ENCODE results near the gene KRTAP4-16. TPM values are rescaled to one million over a fixed set of nuclear protein-coding genes. Genes with fewer than 3 reads are reported as not detected.
"Not testable (repeated sequence)": the region's sequence is repeated elsewhere in the genome, so short reads cannot be mapped to it uniquely, and the experiment has no call there.

Gene KRTAP4-16
- total RNA-seq, 1 donor from 2014 or later, result not detected

DNA sequence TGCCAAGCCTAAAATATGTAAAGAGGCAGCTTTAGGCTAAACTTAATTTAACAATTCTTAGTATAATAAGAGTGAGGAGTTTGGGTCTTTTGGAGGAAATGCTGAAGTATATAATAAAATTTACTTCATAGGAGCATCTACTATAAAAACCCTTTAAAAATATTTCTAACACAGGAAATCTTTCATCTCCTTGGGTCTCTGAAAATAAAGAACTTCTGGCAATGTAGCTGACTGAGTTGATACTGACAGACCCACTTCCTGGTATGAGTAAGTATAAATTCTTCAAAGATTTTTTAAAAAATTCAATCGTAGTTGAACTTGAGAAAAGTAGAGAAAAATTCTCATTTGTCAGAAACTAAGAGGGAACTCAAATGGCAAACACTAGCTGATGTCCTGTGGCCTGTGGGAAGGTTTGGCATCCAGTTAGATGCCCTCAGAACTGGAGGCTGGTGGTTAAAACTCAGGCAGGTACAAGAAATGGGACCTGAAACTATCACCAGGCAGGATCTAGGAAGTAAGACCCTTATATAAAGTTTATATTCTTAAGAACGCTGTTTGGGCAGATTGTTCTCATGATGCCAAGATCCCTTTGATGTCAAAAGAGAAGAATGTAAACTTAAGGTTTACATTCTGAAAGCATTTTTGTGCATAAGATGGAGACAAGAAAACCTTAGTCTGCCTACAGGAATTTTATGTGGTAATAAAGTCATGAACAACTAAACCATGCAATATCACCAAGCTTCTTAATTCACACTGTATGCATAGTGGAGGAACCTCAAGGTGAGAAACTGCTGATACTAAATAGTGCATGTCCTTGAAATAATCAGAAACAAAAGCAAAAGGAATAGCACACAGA is 32.1 kb upstream of the KRTAP4-16 start:
- Mint-ChIP-seq H3K9me3 (ENCODE audit: unreplicated experiment) (no peaks in the 10 kb centered on the region), H3K36me3 (ENCODE audit: low read depth, unreplicated experiment) (no peaks in the 10 kb centered on the region), H3K27me3 (ENCODE audit: unreplicated experiment) (no peaks in the 10 kb centered on the region), H3K4me1 (ENCODE audit: unreplicated experiment) (no peaks in the 10 kb centered on the region), H3K4me3 (ENCODE audit: unreplicated experiment) (no peak overlapping the region), H3K27ac (ENCODE audit: unreplicated experiment) (no peak overlapping the region)
- DNase-seq (ENCODE audit: low spot score), result no peak
- TF ChIP-seq, protein P1, sequence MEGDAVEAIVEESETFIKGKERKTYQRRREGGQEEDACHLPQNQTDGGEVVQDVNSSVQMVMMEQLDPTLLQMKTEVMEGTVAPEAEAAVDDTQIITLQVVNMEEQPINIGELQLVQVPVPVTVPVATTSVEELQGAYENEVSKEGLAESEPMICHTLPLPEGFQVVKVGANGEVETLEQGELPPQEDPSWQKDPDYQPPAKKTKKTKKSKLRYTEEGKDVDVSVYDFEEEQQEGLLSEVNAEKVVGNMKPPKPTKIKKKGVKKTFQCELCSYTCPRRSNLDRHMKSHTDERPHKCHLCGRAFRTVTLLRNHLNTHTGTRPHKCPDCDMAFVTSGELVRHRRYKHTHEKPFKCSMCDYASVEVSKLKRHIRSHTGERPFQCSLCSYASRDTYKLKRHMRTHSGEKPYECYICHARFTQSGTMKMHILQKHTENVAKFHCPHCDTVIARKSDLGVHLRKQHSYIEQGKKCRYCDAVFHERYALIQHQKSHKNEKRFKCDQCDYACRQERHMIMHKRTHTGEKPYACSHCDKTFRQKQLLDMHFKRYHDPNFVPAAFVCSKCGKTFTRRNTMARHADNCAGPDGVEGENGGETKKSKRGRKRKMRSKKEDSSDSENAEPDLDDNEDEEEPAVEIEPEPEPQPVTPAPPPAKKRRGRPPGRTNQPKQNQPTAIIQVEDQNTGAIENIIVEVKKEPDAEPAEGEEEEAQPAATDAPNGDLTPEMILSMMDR (IDR thresholded peaks at IDR 0.05; ENCODE audit: unreplicated experiment), result no peak

DNA sequence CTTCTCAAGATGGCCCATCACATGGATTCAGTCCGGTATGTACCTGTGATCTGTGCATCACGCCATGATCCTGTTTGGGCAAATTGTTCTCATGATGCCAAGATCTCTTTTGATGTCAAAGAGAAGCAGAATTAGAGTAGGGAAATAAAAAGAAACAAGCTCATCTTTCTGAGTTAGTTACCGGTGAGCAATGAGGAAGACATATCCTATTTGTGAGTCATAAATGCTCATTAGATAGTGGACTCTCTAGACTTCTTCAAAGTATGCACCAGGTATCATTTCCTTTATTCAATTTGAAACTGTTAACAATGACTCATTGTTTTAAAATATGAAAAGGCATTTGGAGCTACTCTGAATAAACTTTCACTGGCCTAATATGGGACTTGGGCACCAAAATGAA is 30.0 kb upstream of the KRTAP4-16 start:
- no peaks in the 10 kb centered on the region for H3K27me3 Mint-ChIP-seq (ENCODE audit: unreplicated experiment)
- DNase-seq (ENCODE audit: low spot score), result no peak
- no peaks in the 10 kb centered on the region for H3K9me3 Mint-ChIP-seq (ENCODE audit: unreplicated experiment)
- H3K4me1 Mint-ChIP-seq (ENCODE audit: unreplicated experiment), result no peaks in the 10 kb centered on the region
- no peaks in the 10 kb centered on the region for H3K36me3 Mint-ChIP-seq (ENCODE audit: low read depth, unreplicated experiment)
- TF ChIP-seq, protein P1 (IDR thresholded peaks at IDR 0.05; ENCODE audit: unreplicated experiment), result no peak
- no peak overlapping the region for H3K4me3 Mint-ChIP-seq (ENCODE audit: unreplicated experiment)
- H3K27ac Mint-ChIP-seq (ENCODE audit: unreplicated experiment), result no peak overlapping the region

DNA sequence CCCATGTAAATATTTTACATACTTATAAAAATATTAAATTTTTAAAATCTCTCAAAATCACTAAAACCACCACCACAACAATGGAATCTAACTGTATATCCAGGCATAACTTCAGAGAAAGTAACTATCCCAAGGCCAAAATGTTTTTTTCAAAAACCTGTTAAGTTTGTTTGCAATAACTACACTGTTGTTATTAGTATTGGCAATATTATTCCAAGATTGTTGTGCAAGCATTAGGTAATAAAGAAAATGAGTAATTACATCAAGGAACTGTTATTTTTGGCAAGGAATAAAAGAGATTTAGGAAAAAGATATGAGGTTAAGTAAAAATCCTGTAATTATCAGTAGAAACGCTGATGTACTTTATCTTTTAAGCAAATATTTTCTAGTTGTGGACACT is 25.4 kb upstream of the KRTAP4-16 start:
- TF ChIP-seq, protein P1 (IDR thresholded peaks at IDR 0.05; ENCODE audit: unreplicated experiment), result no peak
- H3K9me3 Mint-ChIP-seq (ENCODE audit: unreplicated experiment), result no peaks in the 10 kb centered on the region
- H3K4me1 Mint-ChIP-seq (ENCODE audit: unreplicated experiment), result no peaks in the 10 kb centered on the region
- H3K36me3 Mint-ChIP-seq (ENCODE audit: low read depth, unreplicated experiment), result no peaks in the 10 kb centered on the region
- DNase-seq (ENCODE audit: low spot score), result no peak
- H3K27me3 Mint-ChIP-seq (ENCODE audit: unreplicated experiment), result no peaks in the 10 kb centered on the region
- no peak overlapping the region for H3K4me3 Mint-ChIP-seq (ENCODE audit: unreplicated experiment)
- no peak overlapping the region for H3K27ac Mint-ChIP-seq (ENCODE audit: unreplicated experiment)

DNA sequence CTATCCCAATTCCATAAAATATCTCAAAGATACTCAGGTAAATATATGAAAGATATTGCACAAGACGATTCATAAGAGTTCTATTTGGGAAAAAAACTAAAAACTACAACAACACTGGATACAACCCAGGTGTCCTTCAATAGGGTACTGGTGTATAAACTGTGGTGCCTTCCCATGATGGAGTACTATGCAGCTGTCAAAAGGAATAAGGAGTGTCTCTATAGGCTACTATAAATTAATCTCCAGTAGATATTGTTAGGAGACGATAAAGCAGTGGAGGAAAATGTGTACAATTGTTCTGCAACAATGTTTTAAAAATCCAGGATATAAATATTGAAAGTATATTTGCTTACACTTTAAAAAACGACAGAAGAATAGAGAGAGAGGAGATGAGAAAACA is 24.4 kb upstream of the KRTAP4-16 start:
- no peaks in the 10 kb centered on the region for H3K9me3 Mint-ChIP-seq (ENCODE audit: unreplicated experiment)
- no peaks in the 10 kb centered on the region for H3K36me3 Mint-ChIP-seq (ENCODE audit: low read depth, unreplicated experiment)
- no peak overlapping the region for H3K4me3 Mint-ChIP-seq (ENCODE audit: unreplicated experiment)
- no peak for DNase-seq (ENCODE audit: low spot score)
- TF ChIP-seq, protein P1 (IDR thresholded peaks at IDR 0.05; ENCODE audit: unreplicated experiment), result no peak
- H3K27me3 Mint-ChIP-seq (ENCODE audit: unreplicated experiment), result no peaks in the 10 kb centered on the region
- H3K27ac Mint-ChIP-seq (ENCODE audit: unreplicated experiment), result no peak overlapping the region
- no peaks in the 10 kb centered on the region for H3K4me1 Mint-ChIP-seq (ENCODE audit: unreplicated experiment)

DNA sequence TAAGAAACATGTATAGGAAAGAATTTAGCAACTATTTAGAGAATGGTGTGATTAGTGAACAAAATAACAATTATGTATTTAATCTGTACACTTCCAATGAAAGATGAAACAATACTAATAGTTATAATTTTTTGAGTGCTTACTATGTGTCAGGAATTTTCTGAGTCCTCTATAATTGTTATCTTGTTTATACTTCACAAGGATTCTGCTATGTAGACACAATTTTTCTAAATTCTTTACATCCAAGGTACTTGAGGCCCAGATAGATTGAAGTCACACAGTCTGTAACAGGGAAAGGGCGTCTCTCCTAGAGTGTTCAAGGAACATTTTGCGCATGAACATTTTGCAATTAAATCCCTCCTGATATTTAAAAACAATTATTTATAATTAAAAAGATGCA is 23.1 kb upstream of the KRTAP4-16 start:
- TF ChIP-seq, protein P1 (IDR thresholded peaks at IDR 0.05; ENCODE audit: unreplicated experiment), result no peak
- no peak overlapping the region for H3K4me3 Mint-ChIP-seq (ENCODE audit: unreplicated experiment)
- H3K27ac Mint-ChIP-seq (ENCODE audit: unreplicated experiment), result no peak overlapping the region
- no peaks in the 10 kb centered on the region for H3K27me3 Mint-ChIP-seq (ENCODE audit: unreplicated experiment)
- peaks cover 4% of the 10 kb centered on the region for H3K4me1 Mint-ChIP-seq (ENCODE audit: unreplicated experiment)
- no peaks in the 10 kb centered on the region for H3K36me3 Mint-ChIP-seq (ENCODE audit: low read depth, unreplicated experiment)
- no peak for DNase-seq (ENCODE audit: low spot score)
- no peaks in the 10 kb centered on the region for H3K9me3 Mint-ChIP-seq (ENCODE audit: unreplicated experiment)

DNA sequence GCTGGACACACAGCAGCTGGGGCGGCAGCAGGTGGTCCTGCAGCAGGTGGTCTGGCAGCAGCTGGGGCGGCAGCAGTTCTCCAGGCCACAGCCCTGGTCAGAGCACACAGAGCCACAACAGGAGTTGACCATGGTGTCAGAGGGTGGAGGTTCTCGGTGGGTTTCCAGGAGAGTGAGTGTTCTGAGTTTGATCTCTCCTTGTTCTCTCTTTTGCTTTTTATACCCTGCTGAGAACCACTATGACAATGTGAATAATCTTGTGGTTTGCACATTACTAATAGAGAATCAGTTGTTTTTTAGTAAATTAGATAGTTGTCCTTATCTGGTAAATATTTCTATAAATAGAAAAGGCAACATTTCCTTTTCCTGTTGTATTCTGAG is 22.0 kb upstream of the KRTAP4-16 start, which contains the start of gene KRTAP4-12:
TSS of gene KRTAP4-12 (minus strand) at position 192 of the 381 bp plus-strand sequence. CDS start at position 132, 60 bp downstream.
- not testable (repeated sequence) for H3K4me3 Mint-ChIP-seq (ENCODE audit: unreplicated experiment); H3K27ac Mint-ChIP-seq (ENCODE audit: unreplicated experiment); H3K36me3 Mint-ChIP-seq (ENCODE audit: low read depth, unreplicated experiment)

DNA sequence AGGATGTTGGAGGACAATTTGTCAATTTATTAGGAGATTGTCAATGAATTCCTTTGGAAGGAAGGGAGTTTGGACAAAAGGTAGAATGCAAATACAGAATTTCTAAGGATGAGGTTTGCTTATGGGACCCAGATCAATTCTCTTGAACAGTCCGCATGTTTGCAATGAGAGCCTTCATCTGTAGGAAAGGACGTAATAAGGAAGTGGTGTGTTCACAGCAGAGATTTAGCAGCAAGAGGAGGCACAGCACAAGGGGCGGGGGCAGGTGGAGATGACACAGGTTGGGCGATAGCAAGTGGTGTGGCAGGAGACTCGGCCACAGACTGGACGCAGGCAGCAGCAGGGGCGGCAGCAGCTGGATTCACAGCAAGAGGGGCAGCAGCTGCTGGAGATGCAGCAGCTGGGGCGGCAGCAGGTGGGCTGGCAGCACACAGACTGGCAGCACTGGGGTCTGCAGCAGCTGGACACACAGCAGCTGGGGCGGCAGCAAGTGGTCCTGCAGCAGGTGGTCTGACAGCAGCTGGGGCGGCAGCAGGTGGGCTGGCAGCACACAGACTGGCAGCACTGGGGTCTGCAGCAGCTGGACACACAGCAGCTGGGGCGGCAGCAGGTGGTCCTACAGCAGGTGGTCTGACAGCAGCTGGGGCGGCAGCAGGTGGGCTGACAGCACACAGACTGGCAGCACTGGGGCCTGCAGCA is 21.4 kb upstream of the KRTAP4-16 start:
- not testable (repeated sequence) for H3K4me1 Mint-ChIP-seq (ENCODE audit: unreplicated experiment); H3K36me3 Mint-ChIP-seq (ENCODE audit: low read depth, unreplicated experiment); H3K9me3 Mint-ChIP-seq (ENCODE audit: unreplicated experiment); H3K27me3 Mint-ChIP-seq (ENCODE audit: unreplicated experiment); H3K27ac Mint-ChIP-seq (ENCODE audit: unreplicated experiment); DNase-seq (ENCODE audit: low spot score); H3K4me3 Mint-ChIP-seq (ENCODE audit: unreplicated experiment)

More for the DNA sequence above, 22.0 kb upstream of the KRTAP4-16 start, which contains the start of gene KRTAP4-12:
- not testable (repeated sequence) for DNase-seq (ENCODE audit: low spot score); H3K9me3 Mint-ChIP-seq (ENCODE audit: unreplicated experiment); H3K4me1 Mint-ChIP-seq (ENCODE audit: unreplicated experiment); H3K27me3 Mint-ChIP-seq (ENCODE audit: unreplicated experiment)
